Vagina (tissue), 2 donors: ENCODE data around the gene SIAH1. TPM values are rescaled to one million over a fixed set of nuclear protein-coding genes. Genes with fewer than 3 reads are reported as not detected.

Source experiments
- DNase-seq, 2 donors: peaks; one replicate each; pipeline ENCODE4 v3.0.0-alpha.2; 2017; ENCODE audit errors: extremely low spot score in 2 of 2
- H3K27ac ChIP-seq: fragments of 200-600 bp; sonication (generic); one replicate; pipeline ENCODE4 v1.5.1; 2019
- H3K27me3 ChIP-seq: fragments of 200-600 bp; sonication (generic); one replicate; pipeline ENCODE4 v1.5.1; 2019
- H3K36me3 ChIP-seq, 2 donors: fragments of 200-600 bp; sonication (generic); one replicate each; pipeline ENCODE4 v1.5.1; 2017 to 2019
- H3K4me1 ChIP-seq: fragments of 200-600 bp; sonication (generic); one replicate; pipeline ENCODE4 v1.5.1; 2019
- H3K4me3 ChIP-seq, 2 donors: fragments of 200-600 bp; sonication (generic); 1 replicate in 1 of 2; 2 replicates in 1 of 2; pipeline ENCODE4 v1.5.1; 2016 to 2019
- H3K9me3 ChIP-seq: fragments of 200-600 bp; sonication (generic); one replicate; pipeline ENCODE4 v1.5.1; 2019
- POLR2A ChIP-seq, 2 donors: fragments of 450-650 bp; IDR thresholded peaks; one replicate each; pipeline ENCODE4 v1.6.1; 2017; ENCODE audit warnings: antibody characterized with exemption in 2 of 2, mild to moderate bottlenecking in 2 of 2, moderate library complexity in 2 of 2
- POLR2AphosphoS5 ChIP-seq, 2 donors: sonication (generic); formaldehyde crosslinking; IDR thresholded peaks; one replicate each; pipeline ENCODE4 v1.9.0; 2017; ENCODE audit warnings: antibody characterized with exemption in 2 of 2, mild to moderate bottlenecking in 2 of 2, low read depth in 1 of 2; ENCODE audit not compliant: insufficient read depth in 1 of 2
- intact Hi-C: fragments of 100-400 bp; cut with DNase I; formaldehyde crosslinking; loops from one replicate; pipeline ENCODE4 v1.15.1; 2023
- total RNA-seq: library from RNA; depleted of rRNA; stranded (reverse); fragments of >200 nt; gene quantifications from one replicate; pipeline ENCODE4 v1.2.3, GENCODE V29; 2016
- TF ChIP-seq, protein P1 (sequence below), 3 experiments: fragments of 450-650 bp in 2 of 3; fragments of 200-600 bp in 1 of 3; sonication (generic) in 1 of 3; IDR thresholded peaks; one replicate each; pipeline ENCODE4 v1.5.1; 2017 to 2019; ENCODE audit warnings: antibody characterized with exemption in 3 of 3, mild to moderate bottlenecking in 2 of 3, moderate library complexity in 2 of 3

Gene SIAH1
- total RNA-seq, 1 donor from 2014 or later, result 26.8 TPM

DNA sequence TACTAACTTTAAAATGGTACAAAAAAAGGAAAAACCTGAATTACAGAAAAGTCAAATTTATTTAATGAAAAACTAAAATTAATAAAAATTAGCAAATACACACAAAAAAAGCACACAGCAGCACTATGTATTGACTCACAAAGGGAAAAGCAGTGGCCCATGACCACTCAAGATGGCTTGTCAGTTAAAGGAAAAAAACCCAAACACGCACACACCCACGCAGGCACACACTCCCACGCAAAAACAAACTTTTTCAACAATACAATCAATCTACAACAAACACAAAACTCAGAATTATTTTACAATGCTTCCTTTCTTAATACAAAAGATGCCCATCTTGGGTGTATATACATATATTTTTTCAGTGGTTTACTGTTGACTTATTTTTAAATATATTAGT is 24.2 kb downstream of the SIAH1 start:
- Histone ChIP-seq H3K36me3 (peaks cover 0 to 10% of the 10 kb centered on the region in 2 donors), H3K27me3 (no peaks in the 10 kb centered on the region), H3K9me3 (no peaks in the 10 kb centered on the region), H3K4me3 (no peak overlapping the region), H3K4me1 (peaks cover 20% of the 10 kb centered on the region), H3K27ac (no peak overlapping the region)
- intact Hi-C loops, result no loop called here
- no peak for DNase-seq
- no peak for TF ChIP-seq POLR2AphosphoS5 (IDR thresholded peaks at IDR 0.05; ENCODE audit: insufficient read depth in 1 of 2, low read depth in 1 of 2)
- TF ChIP-seq, protein P1, sequence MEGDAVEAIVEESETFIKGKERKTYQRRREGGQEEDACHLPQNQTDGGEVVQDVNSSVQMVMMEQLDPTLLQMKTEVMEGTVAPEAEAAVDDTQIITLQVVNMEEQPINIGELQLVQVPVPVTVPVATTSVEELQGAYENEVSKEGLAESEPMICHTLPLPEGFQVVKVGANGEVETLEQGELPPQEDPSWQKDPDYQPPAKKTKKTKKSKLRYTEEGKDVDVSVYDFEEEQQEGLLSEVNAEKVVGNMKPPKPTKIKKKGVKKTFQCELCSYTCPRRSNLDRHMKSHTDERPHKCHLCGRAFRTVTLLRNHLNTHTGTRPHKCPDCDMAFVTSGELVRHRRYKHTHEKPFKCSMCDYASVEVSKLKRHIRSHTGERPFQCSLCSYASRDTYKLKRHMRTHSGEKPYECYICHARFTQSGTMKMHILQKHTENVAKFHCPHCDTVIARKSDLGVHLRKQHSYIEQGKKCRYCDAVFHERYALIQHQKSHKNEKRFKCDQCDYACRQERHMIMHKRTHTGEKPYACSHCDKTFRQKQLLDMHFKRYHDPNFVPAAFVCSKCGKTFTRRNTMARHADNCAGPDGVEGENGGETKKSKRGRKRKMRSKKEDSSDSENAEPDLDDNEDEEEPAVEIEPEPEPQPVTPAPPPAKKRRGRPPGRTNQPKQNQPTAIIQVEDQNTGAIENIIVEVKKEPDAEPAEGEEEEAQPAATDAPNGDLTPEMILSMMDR (IDR thresholded peaks at IDR 0.05), result no peak
- TF ChIP-seq POLR2A (IDR thresholded peaks at IDR 0.05), result no peak

DNA sequence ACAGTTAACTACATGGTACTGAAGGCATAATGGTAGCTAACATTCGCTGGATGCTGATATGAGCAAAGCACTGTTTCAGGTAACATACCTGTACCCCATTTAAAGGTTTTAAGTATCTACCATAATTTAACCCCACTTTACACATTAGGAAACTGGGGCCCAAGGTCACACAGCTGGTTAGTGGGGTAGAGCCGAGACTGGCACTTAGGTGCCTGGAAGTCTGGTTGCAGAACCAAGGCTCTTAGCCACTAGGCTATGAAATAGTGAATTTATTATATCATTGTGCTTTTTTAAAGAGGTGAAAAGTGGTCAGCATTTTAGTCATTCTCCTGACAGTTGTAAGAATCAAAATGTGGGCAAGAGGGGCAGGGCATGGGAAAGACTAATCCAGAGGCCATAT is 25.2 kb downstream of the SIAH1 start:
- no peaks in the 10 kb centered on the region for H3K9me3 ChIP-seq
- no peak overlapping the region for H3K4me3 ChIP-seq
- no peaks in the 10 kb centered on the region for H3K27me3 ChIP-seq
- peaks cover 0 to 10% of the 10 kb centered on the region in 2 donors for H3K36me3 ChIP-seq
- no peak overlapping the region for H3K27ac ChIP-seq
- no peak for DNase-seq
- H3K4me1 ChIP-seq, result peaks cover 13% of the 10 kb centered on the region
- TF ChIP-seq, protein P1 (IDR thresholded peaks at IDR 0.05), result no peak
- TF ChIP-seq POLR2A (IDR thresholded peaks at IDR 0.05), result no peak
- TF ChIP-seq POLR2AphosphoS5 (IDR thresholded peaks at IDR 0.05; ENCODE audit: insufficient read depth in 1 of 2, low read depth in 1 of 2), result no peak
- intact Hi-C loops, result loop anchor here (10.0 kb wide), 2 partner anchors 185 to 265 kb away; no protein-coding TSS in a partner anchor

DNA sequence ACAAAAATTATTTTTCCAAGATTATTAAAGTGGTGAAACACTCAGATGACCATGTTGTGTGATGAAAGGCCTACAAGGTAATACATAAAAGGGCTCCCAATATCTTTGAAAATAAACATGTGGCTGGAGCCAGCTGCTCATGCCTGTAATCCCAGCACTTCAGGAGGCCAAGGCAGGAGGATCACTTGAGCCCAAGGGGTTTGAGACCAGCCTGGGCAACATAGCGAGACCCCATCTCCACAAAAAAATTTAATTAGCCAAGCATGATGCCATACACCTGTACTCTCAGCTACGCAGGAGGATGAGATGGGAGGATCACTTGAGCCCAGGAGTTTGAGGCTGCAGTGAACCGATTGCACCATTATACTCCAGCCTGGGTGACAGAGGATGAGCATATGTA is 26.8 kb downstream of the SIAH1 start:
- H3K27me3 ChIP-seq, result no peaks in the 10 kb centered on the region
- peaks cover 0 to 10% of the 10 kb centered on the region in 2 donors for H3K36me3 ChIP-seq
- H3K9me3 ChIP-seq, result no peaks in the 10 kb centered on the region
- H3K4me3 ChIP-seq, result no peak overlapping the region
- H3K27ac ChIP-seq, result no peak overlapping the region
- H3K4me1 ChIP-seq, result peaks cover under 1% of the 10 kb centered on the region
- intact Hi-C loops, result loop anchor here (10.0 kb wide), 2 partner anchors 186 to 266 kb away; no protein-coding TSS in a partner anchor
- TF ChIP-seq, protein P1 (IDR thresholded peaks at IDR 0.05), result no peak
- no peak for TF ChIP-seq POLR2A (IDR thresholded peaks at IDR 0.05)
- TF ChIP-seq POLR2AphosphoS5 (IDR thresholded peaks at IDR 0.05; ENCODE audit: insufficient read depth in 1 of 2, low read depth in 1 of 2), result no peak
- no peak for DNase-seq

DNA sequence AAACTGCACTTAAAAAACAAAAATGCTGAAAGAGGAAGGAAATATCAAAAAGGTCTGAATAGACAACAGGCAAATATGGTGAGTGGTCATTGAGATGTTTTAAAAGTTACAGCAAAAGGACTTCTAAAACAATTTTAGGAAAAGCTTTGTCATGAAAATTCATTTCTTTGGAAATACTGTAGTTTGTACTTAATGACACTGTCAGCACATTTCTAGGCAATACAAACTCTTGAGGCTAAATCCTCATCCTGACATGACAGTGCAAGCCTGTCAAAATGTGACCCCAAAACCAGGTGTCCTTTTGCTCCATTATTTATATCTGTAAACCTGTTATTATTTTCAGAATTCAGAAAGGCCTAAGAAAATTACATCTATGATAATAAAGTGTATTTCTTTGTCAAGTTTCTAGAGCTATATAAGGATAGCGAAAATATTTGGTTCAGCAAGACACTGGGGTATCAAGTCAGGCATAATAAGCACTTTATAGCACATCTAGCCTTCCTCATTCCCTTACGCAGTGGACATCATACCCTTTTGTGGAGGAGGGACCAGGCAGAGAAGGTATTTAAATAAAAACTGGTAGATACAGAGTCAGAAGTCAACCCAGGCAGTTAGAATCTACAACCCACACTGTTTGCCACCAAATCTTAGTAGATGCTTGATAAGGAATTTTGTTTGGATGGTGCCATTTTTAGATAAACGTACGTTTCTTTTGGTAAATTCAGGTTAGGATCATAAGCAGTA is 28.4 kb downstream of the SIAH1 start:
- intact Hi-C loops, result loop anchor here (10.0 kb wide), 2 partner anchors 188 to 268 kb away; no protein-coding TSS in a partner anchor
- Histone ChIP-seq H3K9me3 (no peaks in the 10 kb centered on the region), H3K27me3 (no peaks in the 10 kb centered on the region), H3K4me3 (no peak overlapping the region), H3K27ac (no peak overlapping the region), H3K36me3 (peaks cover 0 to 18% of the 10 kb centered on the region in 2 donors), H3K4me1 (no peaks in the 10 kb centered on the region)
- no peak for DNase-seq
- no peak for TF ChIP-seq POLR2A (IDR thresholded peaks at IDR 0.05)
- no peak for TF ChIP-seq POLR2AphosphoS5 (IDR thresholded peaks at IDR 0.05; ENCODE audit: insufficient read depth in 1 of 2, low read depth in 1 of 2)
- TF ChIP-seq, protein P1 (IDR thresholded peaks at IDR 0.05), result no peak
